AG09319 (cell line): ENCODE results near the gene MYBBP1A.
"Not testable (repeated sequence)": the region's sequence is repeated elsewhere in the genome, so short reads cannot be mapped to it uniquely, and the experiment has no call there.

ENCODE experiments used
- DNase-seq: peaks from one replicate; pipeline ENCODE4 v3.0.0-alpha.2; 2010; ENCODE audit warnings: low read depth; ENCODE audit errors: extremely low read depth
- CTCF ChIP-seq: IDR thresholded peaks from 2 replicates; pipeline ENCODE4 v1.5.1; 2011; ENCODE audit warnings: low read depth, mild to moderate bottlenecking, inconsistent platforms, low read length, moderate library complexity

MYBBP1A gene

GRCh38 chr17:4582691-4583090, 27.5 kb upstream of the MYBBP1A start:
- no peak for TF ChIP-seq CTCF
- DNase-seq: no peak

- no peak for TF ChIP-seq CTCF
- no peak for DNase-seq
Measured at GRCh38 chr17:4582101-4582501, 26.9 kb upstream of the MYBBP1A start.

GRCh38 chr17:4580291-4580690, 25.1 kb upstream of the MYBBP1A start:
- no peak for DNase-seq
- TF ChIP-seq CTCF: no peak

- no peak for TF ChIP-seq CTCF
- DNase-seq: no peak
Measured at GRCh38 chr17:4579678-4580077, 24.5 kb upstream of the MYBBP1A start.

GRCh38 chr17:4578349-4578748, 23.2 kb upstream of the MYBBP1A start:
- DNase-seq: not testable (repeated sequence)

GRCh38 chr17:4577386-4577993, 22.3 kb upstream of the MYBBP1A start:
- no peak for TF ChIP-seq CTCF
- no peak for DNase-seq

- DNase-seq: no peak
- no peak for TF ChIP-seq CTCF
Measured at GRCh38 chr17:4576729-4577322, 21.6 kb upstream of the MYBBP1A start.

- TF ChIP-seq CTCF: no peak
- no peak for DNase-seq
Measured at GRCh38 chr17:4576161-4576558, 21.0 kb upstream of the MYBBP1A start.
